H1 (cell line): ENCODE results near the gene GREM2. TPM values are rescaled to one million over a fixed set of nuclear protein-coding genes. Genes with fewer than 3 reads are reported as not detected.

ENCODE experiments used
- CTCF ChIA-PET: fragments of 300-600 bp; sonication (Branson Sonifier 250); formaldehyde crosslinking; loops from one replicate; lab custom pipeline; 2021; ENCODE audit not compliant: partially characterized antibody; lab: Charles Lee
- POLR2A ChIA-PET: fragments of 300-600 bp; sonication (Branson Sonifier 250); formaldehyde crosslinking; loops from one replicate; lab custom pipeline; 2021; ENCODE audit warnings: inconsistent platforms; ENCODE audit not compliant: partially characterized antibody; lab: Charles Lee
- DNase-seq, 2 experiments: peaks; one replicate each; pipeline versions ENCODE4 v3.0.0 to v3.0.0-alpha.2; 2010 to 2022; ENCODE audit warnings: low spot score in 2 of 2, low read depth in 1 of 2, mixed read lengths in 1 of 2
- FAIRE-seq: peaks from 2 replicates; lab custom pipeline; 2011; peaks lifted over from hg19 to GRCh38; lab: Jason Lieb, UNC
- H2AFZ ChIP-seq: 2 replicates; pipeline ENCODE4 v1.8.1; 2012; ENCODE audit warnings: low read length, inconsistent platforms
- H2AK5ac ChIP-seq: 2 replicates; pipeline ENCODE4 v1.6.1; 2013; ENCODE audit warnings: low read depth, low read length
- H2BK120ac ChIP-seq: replicated peaks from 2 replicates; pipeline ENCODE3; 2013; ENCODE audit warnings: low read depth, low read length, inconsistent platforms
- H2BK12ac ChIP-seq: 2 replicates; pipeline ENCODE4 v1.6.1; 2013; ENCODE audit warnings: low read depth, low read length
- H2BK15ac ChIP-seq: 2 replicates; pipeline ENCODE4 v1.6.1; 2013; ENCODE audit warnings: low read length
- H2BK20ac ChIP-seq: 2 replicates; pipeline ENCODE4 v1.6.1; 2013; ENCODE audit warnings: low read length
- H2BK5ac ChIP-seq: 2 replicates; pipeline ENCODE4 v1.6.1; 2013; ENCODE audit warnings: low read depth, low read length
- H3K14ac ChIP-seq: 2 replicates; pipeline ENCODE4 v1.6.1; 2013; ENCODE audit warnings: inconsistent platforms; ENCODE audit not compliant: insufficient read length
- H3K18ac ChIP-seq: 2 replicates; pipeline ENCODE4 v1.6.1; 2013; ENCODE audit warnings: low read length; ENCODE audit errors: extremely low read depth
- H3K23ac ChIP-seq: 2 replicates; pipeline ENCODE4 v1.6.1; 2013; ENCODE audit warnings: inconsistent platforms; ENCODE audit not compliant: insufficient read length
- H3K23me2 ChIP-seq: 2 replicates; pipeline ENCODE4 v1.6.1; 2013; ENCODE audit warnings: low read depth, low read length
- H3K27ac ChIP-seq: 2 replicates; pipeline ENCODE4 v1.6.1; 2011; ENCODE audit warnings: low read depth, low read length, inconsistent platforms
- H3K27me3 ChIP-seq, 4 experiments: replicated peaks in 1 of 4; 1 replicate in 1 of 4; 2 replicates in 3 of 4; pipeline versions ENCODE4 v1.6.1 to v1.8.1; 2011 to 2013; ENCODE audit warnings: low read length in 3 of 4, mild to moderate bottlenecking in 3 of 4, inconsistent platforms in 2 of 4, mixed read lengths in 2 of 4, moderate library complexity in 1 of 4; ENCODE audit not compliant: control insufficient read depth in 3 of 4, insufficient read depth in 3 of 4; ENCODE audit errors: extremely low read depth in 1 of 4
- H3K36me3 ChIP-seq, 4 experiments: 2 replicates each; pipeline versions ENCODE4 v1.6.1 to v1.8.1; 2011 to 2013; ENCODE audit warnings: mild to moderate bottlenecking in 4 of 4, low read length in 3 of 4, moderate library complexity in 2 of 4, control low read depth in 1 of 4, inconsistent platforms in 1 of 4; ENCODE audit not compliant: insufficient read depth in 4 of 4, control insufficient read depth in 2 of 4
- H3K4ac ChIP-seq: replicated peaks from 2 replicates; pipeline ENCODE3; 2013; ENCODE audit warnings: low read length, low read depth, mixed read lengths, inconsistent platforms; ENCODE audit not compliant: insufficient read length
- H3K4me1 ChIP-seq, 4 experiments: replicated peaks in 1 of 4; 1 replicate in 1 of 4; 2 replicates in 3 of 4; pipeline versions ENCODE4 v1.6.1 to v1.8.1; 2011 to 2013; ENCODE audit warnings: low read length in 3 of 4, inconsistent platforms in 2 of 4, mixed read lengths in 1 of 4; ENCODE audit not compliant: insufficient read depth in 4 of 4, control insufficient read depth in 3 of 4
- H3K4me2 ChIP-seq, 2 experiments: 2 replicates each; pipeline versions ENCODE4 v1.6.1 to v1.8.1; 2011 to 2013; ENCODE audit warnings: low read depth in 2 of 2, low read length in 2 of 2, control low read depth in 1 of 2, inconsistent platforms in 1 of 2, mild to moderate bottlenecking in 1 of 2; ENCODE audit not compliant: insufficient read depth in 1 of 2
- H3K4me3 ChIP-seq, 4 experiments: fragments of 200-600, 300-600 bp in 1 of 4; sonication (generic), shearing (Covaris generic), sonication (Bioruptor Twin) in 1 of 4; 2 replicates each; pipeline versions ENCODE4 v1.5.1 to v1.8.1; 2011 to 2016; ENCODE audit warnings: low read length in 4 of 4, low read depth in 3 of 4, control low read depth in 2 of 4, inconsistent platforms in 2 of 4, mild to moderate bottlenecking in 2 of 4, mixed read lengths in 1 of 4, moderate library complexity in 1 of 4; ENCODE audit not compliant: insufficient read depth in 2 of 4; ENCODE audit errors: extremely low read depth in 1 of 4
- H3K56ac ChIP-seq: replicated peaks from 2 replicates; pipeline ENCODE3; 2013; ENCODE audit warnings: low read depth, mild to moderate bottlenecking, mixed read lengths, low read length, inconsistent platforms; ENCODE audit not compliant: insufficient read length
- H3K79me1 ChIP-seq: 2 replicates; pipeline ENCODE4 v1.6.1; 2013; ENCODE audit warnings: low read depth, low read length, control low read depth
- H3K79me2 ChIP-seq, 2 experiments: 2 replicates each; pipeline versions ENCODE4 v1.6.1 to v1.8.1; 2012 to 2013; ENCODE audit warnings: low read length in 2 of 2, mild to moderate bottlenecking in 2 of 2, inconsistent platforms in 1 of 2; ENCODE audit not compliant: insufficient read depth in 2 of 2, control insufficient read depth in 1 of 2
- H3K9ac ChIP-seq, 4 experiments: replicated peaks in 1 of 4; 1 replicate in 1 of 4; 2 replicates in 3 of 4; pipeline versions ENCODE4 v1.6.1 to v1.8.1; 2011 to 2013; ENCODE audit warnings: low read depth in 3 of 4, low read length in 3 of 4, control low read depth in 2 of 4, mild to moderate bottlenecking in 2 of 4, moderate library complexity in 2 of 4, inconsistent platforms in 1 of 4; ENCODE audit errors: extremely low read depth in 1 of 4
- H3K9me3 ChIP-seq, 2 experiments: 2 replicates each; pipeline versions ENCODE4 v1.6.1 to v1.8.1; 2012 to 2013; ENCODE audit warnings: mild to moderate bottlenecking in 2 of 2, moderate library complexity in 2 of 2, control low read depth in 1 of 2, inconsistent platforms in 1 of 2, low read depth in 1 of 2, low read length in 1 of 2, mixed read lengths in 1 of 2; ENCODE audit not compliant: insufficient read depth in 2 of 2
- H4K20me1 ChIP-seq, 2 experiments: replicated peaks in 1 of 2; 2 replicates each; pipeline versions ENCODE3 to v1.8.1; 2011 to 2013; ENCODE audit warnings: inconsistent platforms in 2 of 2, low read length in 2 of 2, mild to moderate bottlenecking in 1 of 2; ENCODE audit not compliant: insufficient read depth in 2 of 2, control insufficient read depth in 1 of 2
- H4K5ac ChIP-seq: 2 replicates; pipeline ENCODE4 v1.6.1; 2013; ENCODE audit warnings: low read length, low read depth, mixed read lengths, inconsistent platforms; ENCODE audit not compliant: insufficient read length
- H4K8ac ChIP-seq: 2 replicates; pipeline ENCODE4 v1.8.0; 2013; ENCODE audit warnings: mild to moderate bottlenecking, moderate library complexity, low read length, inconsistent platforms; ENCODE audit not compliant: insufficient read depth; ENCODE audit errors: extremely low read depth
- H4K91ac ChIP-seq: replicated peaks from 2 replicates; pipeline ENCODE3; 2013; ENCODE audit warnings: low read length, mixed read lengths, inconsistent platforms; ENCODE audit not compliant: insufficient read length
- HDAC6 ChIP-seq: IDR thresholded peaks from one replicate; pipeline ENCODE4 v1.7.1; 2012; ENCODE audit warnings: low read depth, mild to moderate bottlenecking, inconsistent platforms, low read length, moderate library complexity
- JUND ChIP-seq: IDR thresholded peaks from 2 replicates; pipeline ENCODE4 v1.6.1; 2011; ENCODE audit warnings: mild to moderate bottlenecking, improper control_type of control experiment, low read length
- RNF2 ChIP-seq: fragments of 200-900, 300-1000 bp; sonication (generic); IDR thresholded peaks from 2 replicates; pipeline ENCODE4 v1.7.1; 2016; ENCODE audit warnings: borderline replicate concordance, low read depth, mild to moderate bottlenecking, antibody characterized with exemption, low read length; ENCODE audit not compliant: poor library complexity, severe bottlenecking; ENCODE audit errors: missing control alignments
- SRF ChIP-seq: IDR thresholded peaks from 2 replicates; pipeline ENCODE4 v1.6.1; 2011; ENCODE audit warnings: mild to moderate bottlenecking, low read depth, low read length, moderate library complexity
- YY1 ChIP-seq: IDR thresholded peaks from 2 replicates; pipeline ENCODE4 v1.6.1; 2011; ENCODE audit warnings: low read depth, mild to moderate bottlenecking, low read length
- ZNF274 ChIP-seq: IDR thresholded peaks from 2 replicates; pipeline ENCODE4 v1.7.0; 2012; ENCODE audit warnings: low read length, borderline replicate concordance; ENCODE audit errors: extremely low read depth
- WGBS, 2 experiments: shearing (Covaris generic) in 1 of 2; methylation state at CpG; one replicate each; pipeline versions ENCODE4 v1.1.6 to v1.1.7; 2013 to 2015; ENCODE audit warnings: low lambda C conversion rate in 2 of 2, mixed read lengths in 2 of 2, inconsistent platforms in 1 of 2, low coverage in 1 of 2, missing lambda C conversion rate in 1 of 2; ENCODE audit not compliant: insufficient replicate concordance in 2 of 2, insufficient coverage in 1 of 2, insufficient read length in 1 of 2; ENCODE audit errors: extremely low coverage in 1 of 2, missing lambda C conversion rate in 1 of 2; 5-methylcytosine and 5-hydroxymethylcytosine counted together
- polyA plus RNA-seq, 7 experiments: library from polyadenylated mRNA; depleted of rRNA in 3 of 7; stranded (reverse) in 5 of 7; unstranded in 2 of 7; fragments of >200 nt in 5 of 7; fragments of 200-250 nt in 2 of 7; gene quantifications; 1 replicate in 5 of 7; 2 replicates in 1 of 7; 4 replicates in 1 of 7; pipeline versions ENCODE4 v1.2.1 to v1.2.3, GENCODE V29; 2011 to 2013; ENCODE audit warnings: missing spikeins in 2 of 7, mixed read lengths in 2 of 7
- total RNA-seq: library from RNA; stranded (reverse); fragmentation: NEBNext Ultra II Directional; extraction: Animal tissue kit (Norgen Biotek cat#: 25700); gene quantifications from 2 replicates; pipeline ENCODE4 v1.2.1, GENCODE V29; 2021

The GREM2 gene
- total and polyA plus RNA-seq, 2 of the 8 experiments (the other 6 are each of a cell fraction or from before 2014, with no cell fraction given), result 0.05 TPM; not detected in 1

DNA sequence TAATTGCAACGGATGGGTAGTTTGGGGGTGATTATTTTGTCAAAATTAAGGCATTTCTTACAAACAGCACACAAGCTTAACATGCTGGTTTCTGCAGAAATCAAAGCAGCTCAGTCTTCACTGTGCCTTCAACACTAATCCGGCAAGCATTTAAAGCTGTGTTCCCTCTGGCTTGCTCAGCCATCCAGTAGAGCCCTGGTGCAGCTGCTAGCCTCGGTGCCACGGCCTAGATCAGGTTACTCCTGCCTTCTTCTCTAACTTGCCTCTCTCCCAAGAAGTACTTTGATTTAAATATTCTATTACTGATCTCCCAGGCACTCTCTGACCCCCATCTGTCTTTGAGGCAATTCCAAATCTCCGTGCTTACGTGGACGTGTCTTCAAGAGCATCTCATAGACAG is 85.6 kb downstream of the GREM2 start:
- Histone ChIP-seq H3K27ac (no peak overlapping the region), H2BK20ac (no peak overlapping the region), H3K79me2 (no peaks in the 10 kb centered on the region), H3K18ac (no peak overlapping the region), H2AFZ (no peak overlapping the region), H3K9ac (no peak overlapping the region), H3K4me2 (no peak overlapping the region), H3K27me3 (no peaks in the 10 kb centered on the region), H2BK15ac (no peak overlapping the region), H3K4me3 (no peak overlapping the region), H3K23ac (no peak overlapping the region), H2BK12ac (no peak overlapping the region), H4K20me1 (no peaks in the 10 kb centered on the region), H3K36me3 (no peaks in the 10 kb centered on the region)
- ChIA-PET POLR2A (no interaction called here), CTCF (interaction anchor here (1.5 kb wide), 1 partner anchor 68 kb away, joined by 4 read pairs; no protein-coding TSS in a partner anchor)
- 80% methylated on average over 7 of the region's 7 CpGs; no CpG with 5 or more reads in 1 of the 2 experiments for WGBS, 2 experiments
- no peak for TF ChIP-seq JUND
- TF ChIP-seq RNF2, result no peak
- TF ChIP-seq YY1, result no peak
- no peak for TF ChIP-seq HDAC6
- TF ChIP-seq SRF, result no peak
- no peak for TF ChIP-seq ZNF274
- TF ChIP-seq, all 59 proteins: peak for 0
- H2AK5ac ChIP-seq, result no peak overlapping the region
- H3K23me2 ChIP-seq, result no peaks in the 10 kb centered on the region
- no peaks in the 10 kb centered on the region for H3K4me1 ChIP-seq
- no peaks in the 10 kb centered on the region for H3K9me3 ChIP-seq
- no peak overlapping the region for H4K8ac ChIP-seq
- H3K56ac ChIP-seq, result no peak overlapping the region
- H3K4ac ChIP-seq, result no peak overlapping the region
- FAIRE-seq (no peak), DNase-seq (no peak)
- H4K5ac ChIP-seq, result no peak overlapping the region
- no peak overlapping the region for H2BK120ac ChIP-seq
- no peak overlapping the region for H2BK5ac ChIP-seq
- no peak overlapping the region for H3K14ac ChIP-seq
- H3K79me1 ChIP-seq, result no peaks in the 10 kb centered on the region
- H4K91ac ChIP-seq, result no peak overlapping the region
